GM13977 (cell line): ENCODE measurements around the gene SEL1L3.

Source experiments
- DNase-seq: peaks from one replicate; pipeline ENCODE4 v3.0.0; 2012; ENCODE audit warnings: low spot score
- CTCF ChIP-seq: IDR thresholded peaks from 2 replicates; pipeline ENCODE4 v1.5.1; 2012; ENCODE audit warnings: mild to moderate bottlenecking, control low read depth; ENCODE audit not compliant: insufficient read depth; ENCODE audit errors: extremely low read depth, missing control alignments
- in situ Hi-C: fragments of 300-500 bp; cut with MboI; formaldehyde crosslinking; loops from one replicate; pipeline ENCODE4 v1.12.0; 2022; ENCODE audit warnings: low sequenced_read_pairs, low pct_unique_long_range_greater_than_20kb, mixed read lengths, inconsistent platforms; ENCODE audit not compliant: unreplicated experiment

Gene SEL1L3

GRCh38 chr4:25788703-25789238 lies 74.0 kb downstream of the SEL1L3 start:
- in situ Hi-C loops = no loop called here
- no peak for DNase-seq

GRCh38 chr4:25786497-25787065 lies 76.2 kb downstream of the SEL1L3 start:
- DNase-seq = no peak
- in situ Hi-C loops = no loop called here
- no peak for TF ChIP-seq CTCF

More at GRCh38 chr4:25788703-25789238, 74.0 kb downstream of the SEL1L3 start:
- TF ChIP-seq CTCF = no peak

- in situ Hi-C loops = no loop called here
- no peak for DNase-seq
Observed at GRCh38 chr4:25783943-25784342, 78.8 kb downstream of the SEL1L3 start.

GRCh38 chr4:25783126-25783525 lies 79.7 kb downstream of the SEL1L3 start:
- no peak for TF ChIP-seq CTCF
- no peak for DNase-seq
- in situ Hi-C loops = no loop called here

More at GRCh38 chr4:25783943-25784342, 78.8 kb downstream of the SEL1L3 start:
- no peak for TF ChIP-seq CTCF

GRCh38 chr4:25782482-25782881 lies 80.3 kb downstream of the SEL1L3 start:
- TF ChIP-seq CTCF = no peak
- in situ Hi-C loops = no loop called here
- no peak for DNase-seq

GRCh38 chr4:25779021-25779420 lies 83.8 kb downstream of the SEL1L3 start:
- in situ Hi-C loops = no loop called here

More at GRCh38 chr4:25779021-25779420, 83.8 kb downstream of the SEL1L3 start:
- no peak for TF ChIP-seq CTCF
- DNase-seq = no peak
